Mesenchymal stem cell (in vitro differentiated cells and primary cell): ENCODE measurements around the gene PNMA8A.
A peak's percentile ranks its signal among the peaks of the same experiment; 100 is the strongest.

Experiments used
- DNase-seq: peaks from one replicate; pipeline ENCODE4 v3.0.0-alpha.2; 2013
- H2AFZ ChIP-seq: one replicate; pipeline ENCODE4 v1.6.1; 2013; ENCODE audit warnings: low read depth, mild to moderate bottlenecking, control low read depth, inconsistent platforms, low read length, moderate library complexity
- H2AK5ac ChIP-seq: 2 replicates; pipeline ENCODE4 v1.6.1; 2013; ENCODE audit warnings: low read length, moderate library complexity, mild to moderate bottlenecking, inconsistent platforms; ENCODE audit not compliant: severe bottlenecking
- H2BK120ac ChIP-seq: one replicate; pipeline ENCODE4 v1.6.1; 2013; ENCODE audit warnings: low read depth, mild to moderate bottlenecking, inconsistent platforms, low read length, moderate library complexity
- H2BK12ac ChIP-seq, 2 experiments: one replicate each; pipeline ENCODE4 v1.6.1; 2013; ENCODE audit warnings: inconsistent platforms in 2 of 2, low read length in 2 of 2, mild to moderate bottlenecking in 2 of 2, moderate library complexity in 2 of 2, control low read depth in 1 of 2
- H2BK15ac ChIP-seq: one replicate; pipeline ENCODE4 v1.6.1; 2013; ENCODE audit warnings: mild to moderate bottlenecking, low read depth, inconsistent platforms; ENCODE audit not compliant: poor library complexity, severe bottlenecking
- H2BK5ac ChIP-seq: 2 replicates; pipeline ENCODE4 v1.6.1; 2013; ENCODE audit warnings: low read depth, mild to moderate bottlenecking, low read length, control low read depth, inconsistent platforms; ENCODE audit not compliant: poor library complexity, severe bottlenecking
- H3K14ac ChIP-seq, 2 experiments: one replicate each; pipeline ENCODE4 v1.6.1; 2013; ENCODE audit warnings: inconsistent platforms in 2 of 2, low read length in 2 of 2, control low read depth in 1 of 2, mild to moderate bottlenecking in 1 of 2, moderate library complexity in 1 of 2
- H3K18ac ChIP-seq, 2 experiments: one replicate each; pipeline ENCODE4 v1.6.1; 2013; ENCODE audit warnings: inconsistent platforms in 2 of 2, low read length in 2 of 2, control low read depth in 1 of 2, low read depth in 1 of 2, mild to moderate bottlenecking in 1 of 2
- H3K23ac ChIP-seq, 2 experiments: one replicate each; pipeline ENCODE4 v1.6.1; 2013; ENCODE audit warnings: inconsistent platforms in 2 of 2, low read length in 2 of 2, mild to moderate bottlenecking in 2 of 2, moderate library complexity in 2 of 2, control low read depth in 1 of 2
- H3K27ac ChIP-seq: 2 replicates; pipeline ENCODE4 v1.5.1; 2013; ENCODE audit warnings: mild to moderate bottlenecking, moderate library complexity, low read length, control low read depth, inconsistent platforms; ENCODE audit not compliant: poor library complexity, severe bottlenecking
- H3K27me3 ChIP-seq, 2 experiments: 2 replicates each; pipeline versions ENCODE4 v1.6.1 to v1.7.0; 2013; ENCODE audit warnings: low read length in 2 of 2, mild to moderate bottlenecking in 2 of 2, moderate library complexity in 2 of 2, control low read depth in 1 of 2, inconsistent platforms in 1 of 2; ENCODE audit not compliant: control insufficient read depth in 1 of 2, insufficient read depth in 1 of 2
- H3K36me3 ChIP-seq, 2 experiments: 2 replicates each; pipeline versions ENCODE4 v1.6.1 to v1.7.0; 2013; ENCODE audit warnings: low read length in 2 of 2, control low read depth in 1 of 2, inconsistent platforms in 1 of 2, low read depth in 1 of 2, mild to moderate bottlenecking in 1 of 2; ENCODE audit not compliant: insufficient read depth in 2 of 2, control insufficient read depth in 1 of 2
- H3K4ac ChIP-seq, 2 experiments: one replicate each; pipeline ENCODE4 v1.6.1; 2013; ENCODE audit warnings: inconsistent platforms in 2 of 2, low read length in 2 of 2, mild to moderate bottlenecking in 2 of 2, moderate library complexity in 2 of 2, control low read depth in 1 of 2, low read depth in 1 of 2
- H3K4me1 ChIP-seq: 2 replicates; pipeline ENCODE4 v1.6.1; 2013; ENCODE audit warnings: low read depth, low read length, control low read depth; ENCODE audit not compliant: control insufficient read depth, insufficient read depth
- H3K4me2 ChIP-seq: 2 replicates; pipeline ENCODE4 v1.6.1; 2013; ENCODE audit warnings: low read length, mild to moderate bottlenecking, inconsistent platforms; ENCODE audit not compliant: poor library complexity, severe bottlenecking
- H3K4me3 ChIP-seq, 2 experiments: 2 replicates each; pipeline versions ENCODE4 v1.5.1 to v1.7.0; 2013; ENCODE audit warnings: low read length in 2 of 2, mild to moderate bottlenecking in 2 of 2, control low read depth in 1 of 2, low read depth in 1 of 2; ENCODE audit not compliant: insufficient read depth in 1 of 2
- H3K79me1 ChIP-seq: replicated peaks from 2 replicates; pipeline ENCODE4 v1.6.1; 2013; ENCODE audit warnings: mild to moderate bottlenecking, control low read depth, low read length, inconsistent platforms; ENCODE audit not compliant: poor library complexity, severe bottlenecking
- H3K9ac ChIP-seq: 2 replicates; pipeline ENCODE4 v1.7.0; 2013; ENCODE audit warnings: mild to moderate bottlenecking, low read length, moderate library complexity
- H3K9me3 ChIP-seq: 2 replicates; pipeline ENCODE4 v1.7.0; 2013; ENCODE audit warnings: mild to moderate bottlenecking, low read length; ENCODE audit not compliant: control insufficient read depth
- H4K8ac ChIP-seq: one replicate; pipeline ENCODE4 v1.6.1; 2013; ENCODE audit warnings: inconsistent platforms, mild to moderate bottlenecking, low read length, moderate library complexity
- H4K91ac ChIP-seq: one replicate; pipeline ENCODE4 v1.6.1; 2013; ENCODE audit warnings: mild to moderate bottlenecking, low read length, inconsistent platforms
- WGBS: methylation state at CpG from one replicate; pipeline ENCODE4 v1.1.7; 2013; ENCODE audit warnings: mixed read lengths; 5-methylcytosine and 5-hydroxymethylcytosine counted together

Gene PNMA8A

DNA sequence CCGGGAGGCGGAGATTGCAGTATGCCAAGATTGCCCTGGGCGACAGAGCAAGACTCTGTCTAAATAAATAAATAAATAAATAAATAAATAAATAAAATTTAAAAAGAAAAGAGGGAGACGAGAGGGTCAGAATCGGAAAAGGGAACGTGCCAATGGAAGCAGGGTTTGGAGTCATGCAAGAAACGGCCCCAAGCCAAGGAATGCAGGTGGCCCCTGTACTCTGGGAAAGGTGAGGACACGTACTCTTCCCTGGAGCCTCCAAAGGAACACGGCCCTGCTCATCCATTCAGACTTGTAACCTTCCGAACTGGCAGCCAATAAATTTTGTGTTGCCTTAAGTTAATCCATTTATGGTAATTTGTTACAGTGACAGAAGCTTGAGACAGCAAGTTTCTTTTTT, 22.8 kb downstream of the PNMA8A start:
- Histone ChIP-seq H4K91ac (no peak overlapping the region), H2BK12ac (no peak overlapping the region), H2AK5ac (no peak overlapping the region), H3K4me3 (no peak overlapping the region), H3K23ac (no peak overlapping the region), H3K4me1 (no peaks in the 10 kb centered on the region), H3K27ac (no peak overlapping the region), H3K4me2 (no peak overlapping the region), H2AFZ (no peak overlapping the region), H2BK120ac (no peak overlapping the region), H3K79me1 (no peaks in the 10 kb centered on the region), H4K8ac (no peak overlapping the region), H2BK5ac (no peak overlapping the region), H3K18ac (no peak overlapping the region), H3K27me3 (no peaks in the 10 kb centered on the region), H3K36me3 (no peaks in the 10 kb centered on the region), H3K4ac (no peak overlapping the region), H3K14ac (no peak overlapping the region), H3K9me3 (no peaks in the 10 kb centered on the region), H2BK15ac (no peak overlapping the region), H3K9ac (no peak overlapping the region)
- 93% methylated on average over 6 of the region's 10 CpGs for WGBS
- DNase-seq = no peak

DNA sequence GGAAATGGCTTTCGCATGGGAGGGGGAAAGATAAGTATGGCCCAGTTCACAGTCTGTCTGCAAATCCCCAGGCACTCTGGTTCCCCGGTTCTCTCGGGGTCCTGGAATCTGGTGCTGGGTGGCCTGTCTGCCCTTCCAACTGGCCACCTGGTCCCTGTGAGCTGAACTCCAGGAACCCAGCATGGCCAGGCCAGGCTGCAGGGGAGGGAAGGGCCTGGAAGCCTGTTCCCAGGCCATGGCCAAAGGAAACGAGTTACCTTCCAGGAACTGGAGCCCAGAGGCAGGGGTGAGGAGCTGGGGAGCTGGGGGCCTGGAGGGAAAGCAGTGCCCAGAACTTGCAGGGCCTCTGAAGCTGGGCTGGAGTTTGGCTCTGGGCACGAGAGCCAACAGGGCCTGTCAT, 23.5 kb downstream of the PNMA8A start:
- H2AFZ ChIP-seq = no peak overlapping the region
- H3K9me3 ChIP-seq = no peaks in the 10 kb centered on the region
- no peak overlapping the region for H3K4me2 ChIP-seq
- no peak overlapping the region for H3K23ac ChIP-seq
- no peak for DNase-seq
- no peak overlapping the region for H3K4ac ChIP-seq
- no peak overlapping the region for H2BK120ac ChIP-seq
- H3K27ac ChIP-seq = no peak overlapping the region
- no peaks in the 10 kb centered on the region for H3K27me3 ChIP-seq
- peak overlapping the region; percentile 60 for H4K8ac ChIP-seq
- H3K36me3 ChIP-seq = no peaks in the 10 kb centered on the region
- no peak overlapping the region for H2BK5ac ChIP-seq
- H3K79me1 ChIP-seq = no peaks in the 10 kb centered on the region
- H2AK5ac ChIP-seq = no peak overlapping the region
- no peak overlapping the region for H3K4me3 ChIP-seq
- peak overlapping the region in 1 of 2 experiments; percentile 29 for H3K14ac ChIP-seq
- no peak overlapping the region for H4K91ac ChIP-seq
- 77% methylated on average over 4 of the region's 5 CpGs for WGBS
- peaks cover 3% of the 10 kb centered on the region for H3K4me1 ChIP-seq
- peak overlapping the region; percentile 48 to 49 for H3K18ac ChIP-seq
- peak overlapping the region; percentile 67 for H2BK15ac ChIP-seq
- H3K9ac ChIP-seq = no peak overlapping the region
- peak overlapping the region in 1 of 2 experiments; percentile 60 for H2BK12ac ChIP-seq

DNA sequence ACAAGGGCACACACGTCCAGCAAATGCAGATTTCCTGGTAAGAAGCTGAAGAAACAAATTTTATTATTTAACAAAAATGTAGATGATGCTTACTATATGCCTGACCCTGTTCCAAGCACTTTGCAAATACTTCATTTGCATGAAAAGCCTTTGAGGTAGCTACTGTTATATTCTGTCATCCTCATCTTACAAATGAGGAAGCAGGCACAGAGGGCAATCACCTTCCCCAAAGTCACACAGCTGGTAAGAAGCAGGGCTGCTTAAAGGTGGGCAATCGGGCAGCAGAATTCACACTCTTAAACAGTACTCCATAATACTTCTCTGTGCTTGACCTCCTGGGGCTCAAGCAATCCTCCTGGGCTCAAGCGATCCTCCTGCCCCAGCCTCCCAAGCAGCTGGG, 24.4 kb downstream of the PNMA8A start:
- H3K79me1 ChIP-seq = no peaks in the 10 kb centered on the region
- WGBS = 0% methylated on average over 1 of the region's 3 CpGs
- no peak overlapping the region for H3K14ac ChIP-seq
- no peak overlapping the region for H3K27ac ChIP-seq
- no peak overlapping the region for H2BK12ac ChIP-seq
- no peak overlapping the region for H3K4me3 ChIP-seq
- H3K4ac ChIP-seq = no peak overlapping the region
- H2AK5ac ChIP-seq = no peak overlapping the region
- no peaks in the 10 kb centered on the region for H3K27me3 ChIP-seq
- no peak overlapping the region for H3K4me2 ChIP-seq
- H4K8ac ChIP-seq = no peak overlapping the region
- H3K4me1 ChIP-seq = peaks cover 3% of the 10 kb centered on the region
- no peaks in the 10 kb centered on the region for H3K36me3 ChIP-seq
- H2BK5ac ChIP-seq = no peak overlapping the region
- H3K9ac ChIP-seq = no peak overlapping the region
- no peak for DNase-seq
- no peak overlapping the region for H4K91ac ChIP-seq
- H2AFZ ChIP-seq = no peak overlapping the region
- no peak overlapping the region for H3K23ac ChIP-seq
- no peaks in the 10 kb centered on the region for H3K9me3 ChIP-seq
- H2BK120ac ChIP-seq = no peak overlapping the region
- H3K18ac ChIP-seq = no peak overlapping the region
- no peak overlapping the region for H2BK15ac ChIP-seq

- Histone ChIP-seq H3K4me2 (no peak overlapping the region), H3K9ac (no peak overlapping the region), H4K8ac (no peak overlapping the region), H3K79me1 (no peaks in the 10 kb centered on the region), H3K4me1 (peaks cover 3% of the 10 kb centered on the region), H2BK12ac (no peak overlapping the region), H3K27ac (no peak overlapping the region), H3K14ac (no peak overlapping the region), H3K27me3 (no peaks in the 10 kb centered on the region), H2AFZ (no peak overlapping the region), H2BK5ac (no peak overlapping the region), H3K18ac (no peak overlapping the region), H3K4ac (no peak overlapping the region), H3K9me3 (no peaks in the 10 kb centered on the region), H2BK15ac (no peak overlapping the region), H2BK120ac (peak overlapping the region; percentile 5), H3K36me3 (no peaks in the 10 kb centered on the region), H3K4me3 (no peak overlapping the region), H2AK5ac (no peak overlapping the region), H4K91ac (no peak overlapping the region), H3K23ac (no peak overlapping the region)
- DNase-seq = no peak
- 86% methylated on average over 15 of the region's 15 CpGs for WGBS
Measured at GRCh38 chr19:46446021-46446420, 25.3 kb downstream of the PNMA8A start.
